Thyroid gland (tissue), 4 donors: ENCODE measurements around the gene LBX1.

Experiments
- CTCF ChIP-seq, 6 experiments: fragments of 200-600 bp in 3 of 6; fragments of 450-650 bp in 3 of 6; sonication (generic) in 3 of 6; IDR thresholded peaks; one replicate each; pipeline ENCODE4 v1.5.1; 2016 to 2019; ENCODE audit warnings: antibody characterized with exemption in 6 of 6, mild to moderate bottlenecking in 2 of 6, inconsistent platforms in 1 of 6, moderate library complexity in 1 of 6
- POLR2A ChIP-seq, 2 donors: fragments of 450-650 bp; IDR thresholded peaks; one replicate each; pipeline ENCODE4 v1.6.1; 2017; ENCODE audit warnings: antibody characterized with exemption in 2 of 2, mild to moderate bottlenecking in 2 of 2, moderate library complexity in 1 of 2

DNA sequence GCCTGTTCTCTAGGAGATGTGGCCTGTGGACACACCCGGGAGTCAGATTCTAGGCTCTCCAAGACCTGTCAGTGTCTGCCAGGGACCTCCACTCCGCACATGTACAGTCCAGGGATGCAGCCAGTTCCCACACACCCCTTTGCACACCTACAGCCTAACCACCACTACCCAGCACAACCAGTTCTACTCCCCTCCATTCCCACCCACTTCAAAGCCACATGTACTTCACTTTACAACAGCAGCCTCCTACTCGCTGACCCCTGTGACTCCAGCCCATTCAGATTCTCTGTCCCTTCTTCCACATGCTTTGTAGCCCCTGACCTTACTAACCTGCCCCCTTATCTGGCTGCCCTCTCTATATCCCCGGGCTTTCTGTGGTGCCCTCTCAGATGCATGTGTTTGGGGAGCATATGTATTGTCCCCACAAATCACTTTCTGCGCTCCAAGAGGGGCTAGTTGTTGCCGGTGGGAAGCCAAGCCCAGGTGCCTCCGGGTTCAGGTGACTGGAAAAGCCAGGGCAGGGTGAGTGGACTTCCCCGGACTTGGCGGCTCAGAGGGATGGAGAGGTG is 7.2 kb downstream of the LBX1 start:
- TF ChIP-seq POLR2A (IDR thresholded peaks at IDR 0.05): no peak
- no peak for TF ChIP-seq CTCF (IDR thresholded peaks at IDR 0.05)
